AG04449 (cell line): Measurements from ENCODE around the gene CRYBA4.

Experiments
- CTCF ChIA-PET: fragments of 350-600 bp; formaldehyde crosslinking; extraction: SDS; loops from one replicate; lab custom pipeline; 2021; ENCODE audit warnings: antibody characterized with exemption; lab: Yijun Ruan, JAX
- POLR2A ChIA-PET: fragments of 400-600, 350-600 bp; formaldehyde crosslinking; extraction: SDS; loops from one replicate; lab custom pipeline; 2020; ENCODE audit warnings: antibody characterized with exemption, inconsistent platforms; lab: Yijun Ruan, JAX
- DNase-seq: peaks from one replicate; pipeline ENCODE4 v3.0.0-alpha.2; 2010; ENCODE audit warnings: low read depth, low spot score
- H3K4me3 ChIP-seq: 2 replicates; pipeline ENCODE4 v1.5.1; 2011; ENCODE audit warnings: low read depth, mild to moderate bottlenecking, control low read depth, low read length
- CTCF ChIP-seq: IDR thresholded peaks from one replicate; pipeline ENCODE4 v1.5.1; 2011; ENCODE audit warnings: mild to moderate bottlenecking, moderate library complexity, low read length, control low read depth, inconsistent platforms; ENCODE audit not compliant: insufficient read depth; ENCODE audit errors: missing control alignments

Gene CRYBA4

GRCh38 chr22:26650722-26651421 lies 29.1 kb downstream of the CRYBA4 start:
- ChIA-PET CTCF (interaction anchor here (1.0 to 1.6 kb wide), 3 partner anchors 16 to 286 kb away, joined by 3 to 7 read pairs (median 3); no protein-coding TSS in a partner anchor), POLR2A (no interaction called here)
- no peak overlapping the region for H3K4me3 ChIP-seq
- no peak for TF ChIP-seq CTCF
- no peak for DNase-seq

GRCh38 chr22:26651815-26652214 lies 30.1 kb downstream of the CRYBA4 start:
- CTCF ChIA-PET = interaction anchor here (1.0 to 1.6 kb wide), 3 partner anchors 15 to 287 kb away, joined by 3 to 7 read pairs (median 3); no protein-coding TSS in a partner anchor
- H3K4me3 ChIP-seq = no peak overlapping the region
- POLR2A ChIA-PET = no interaction called here
- DNase-seq = no peak
- no peak for TF ChIP-seq CTCF

- ChIA-PET POLR2A (no interaction called here), CTCF (interaction anchor here (1.3 to 1.9 kb wide), 3 partner anchors 7 to 154 kb away, joined by 4 to 9 read pairs (median 5); no protein-coding TSS in a partner anchor)
- DNase-seq = no peak
- TF ChIP-seq CTCF = no peak
- peak within 1 kb of the TSS; percentile 49 for H3K4me3 ChIP-seq
Observed at GRCh38 chr22:26656891-26657851, 35.4 kb downstream of the CRYBA4 start, which contains the start of gene MIAT. MIAT (plus strand) TSS chr22:26657588.

- POLR2A ChIA-PET = no interaction called here
- no peak for DNase-seq
- no peak for TF ChIP-seq CTCF
- CTCF ChIA-PET = no interaction called here
- peak overlapping the region; percentile 41 for H3K4me3 ChIP-seq
Observed at GRCh38 chr22:26658161-26658560, 36.4 kb downstream of the CRYBA4 start.

GRCh38 chr22:26658671-26659478 lies 37.1 kb downstream of the CRYBA4 start:
- ChIA-PET CTCF (interaction anchor here (1.1 kb wide), 1 partner anchor 20 kb away, joined by 3 read pairs; no protein-coding TSS in a partner anchor), POLR2A (no interaction called here)
- peak; percentile 47 for DNase-seq
- TF ChIP-seq CTCF = no peak
- peak overlapping the region; percentile 41 for H3K4me3 ChIP-seq
